NCI-H526 (cell line): ENCODE measurements around the gene NAA10.

Source experiments
- DNase-seq, 2 experiments: peaks; one replicate each; lab custom pipeline; 2025; lab: John Stamatoyannopoulos, UW

The NAA10 gene

DNA sequence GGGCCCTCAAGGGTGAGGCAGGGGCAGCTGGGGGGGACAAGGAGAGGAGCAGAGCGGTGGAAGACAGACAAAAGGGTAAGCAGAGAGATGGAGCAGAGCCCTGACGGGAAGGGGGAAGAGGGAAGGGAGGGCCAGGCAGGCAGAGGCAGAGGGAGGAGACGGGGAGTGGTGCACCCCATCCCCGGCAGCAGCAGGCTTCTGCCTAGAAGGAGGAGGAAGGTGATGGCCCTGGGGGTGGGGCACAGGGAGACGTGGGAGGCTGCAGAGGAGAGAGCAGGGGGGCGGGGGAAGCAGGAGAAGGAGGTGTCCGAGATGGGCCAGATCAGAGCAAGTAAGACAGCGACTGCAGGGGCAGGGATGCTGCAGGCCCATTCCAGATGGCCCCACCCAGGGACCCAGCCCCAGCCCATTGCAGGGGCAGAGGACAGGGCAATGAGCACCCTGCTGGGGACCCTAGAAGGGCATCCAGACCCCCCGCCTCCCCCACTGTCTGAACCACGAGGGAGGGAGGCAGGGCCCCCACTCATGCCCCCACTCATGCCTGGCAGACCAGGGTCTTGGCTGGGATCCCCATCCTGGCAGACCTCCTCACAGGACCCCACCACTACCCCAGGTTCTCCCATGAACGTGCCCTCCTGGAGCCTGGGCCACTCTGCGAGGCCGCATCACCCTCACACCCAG is 51.5 kb downstream of the NAA10 start:
- DNase-seq = no peak

DNA sequence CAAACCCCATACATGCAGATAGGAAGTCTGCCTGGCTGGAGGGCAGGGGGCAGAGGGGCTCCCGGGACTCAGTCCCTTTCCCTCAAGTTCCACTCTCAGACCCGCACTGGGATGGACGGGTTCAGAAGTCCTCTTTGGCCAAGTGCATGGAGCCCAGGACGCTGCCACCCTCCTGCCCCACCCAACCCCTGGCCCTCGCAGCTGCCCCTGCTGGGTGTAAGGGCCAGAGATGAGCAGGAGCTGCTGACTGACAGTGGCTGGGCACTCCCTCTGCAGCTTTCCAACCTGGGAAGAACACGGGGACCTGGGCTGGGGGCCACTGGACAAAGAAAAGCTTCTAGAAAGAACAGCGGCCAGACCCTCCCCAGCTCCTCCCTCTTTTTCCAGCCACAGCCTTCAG is 52.3 kb downstream of the NAA10 start:
- no peak for DNase-seq

DNA sequence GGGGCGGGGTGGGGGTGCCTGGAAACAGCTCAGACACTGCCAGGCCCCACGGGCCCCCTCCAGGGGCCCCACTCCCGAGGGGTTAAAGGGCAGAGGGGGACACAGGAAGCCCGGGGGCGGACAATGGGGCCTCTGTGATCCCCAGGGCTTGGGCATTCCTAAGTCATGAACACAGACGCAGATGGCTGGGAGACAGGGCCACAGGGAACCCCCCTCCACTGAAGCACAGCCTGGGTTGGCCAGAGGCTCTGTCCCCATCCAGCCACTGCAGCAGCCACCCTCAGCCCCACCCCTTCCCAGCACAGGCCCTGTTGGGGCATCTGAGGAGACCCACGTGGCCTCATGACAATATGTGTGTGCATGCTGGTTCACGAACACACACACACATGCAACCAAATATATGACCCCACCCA is 52.7 kb downstream of the NAA10 start:
- DNase-seq = no peak

DNA sequence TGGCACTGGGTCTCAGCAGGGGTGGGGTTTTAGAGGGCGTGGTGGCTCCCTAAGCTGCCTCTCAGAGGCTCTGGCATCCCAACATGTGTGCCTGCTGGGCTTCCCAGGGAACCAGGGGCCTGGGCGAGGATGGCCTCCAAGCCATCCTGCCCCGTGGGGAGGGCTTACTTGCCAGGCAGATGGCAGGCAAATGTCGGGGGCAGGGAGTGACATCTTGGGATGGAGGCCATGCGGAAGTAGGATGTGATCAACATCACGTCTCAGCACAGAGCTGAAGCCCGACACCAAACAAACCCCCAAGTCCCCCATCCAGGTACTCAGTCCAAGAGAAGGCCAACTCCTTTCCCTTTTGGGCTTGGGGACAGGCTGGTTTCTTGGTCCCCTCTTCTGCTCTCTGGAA is 53.6 kb downstream of the NAA10 start:
- no peak for DNase-seq

DNA sequence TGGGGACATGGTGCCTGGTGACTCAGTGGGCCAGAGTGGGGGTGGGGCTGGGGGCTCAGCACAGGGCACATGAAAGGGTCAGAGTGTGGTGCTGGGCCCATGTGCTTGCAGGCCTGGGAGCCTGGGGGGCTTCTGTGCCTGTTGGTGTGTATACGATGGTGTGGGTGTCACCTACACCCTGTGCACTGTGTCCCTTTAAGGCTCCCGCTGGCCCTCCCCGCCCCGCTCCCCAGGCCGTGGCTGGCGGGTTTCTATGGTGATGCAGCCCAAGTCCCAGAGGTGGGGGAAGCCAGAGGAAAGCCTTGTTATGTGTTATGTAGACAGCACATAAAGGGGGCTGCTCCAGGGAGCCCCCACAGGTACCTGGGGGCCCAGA is 54.4 kb downstream of the NAA10 start:
- DNase-seq = no peak

DNA sequence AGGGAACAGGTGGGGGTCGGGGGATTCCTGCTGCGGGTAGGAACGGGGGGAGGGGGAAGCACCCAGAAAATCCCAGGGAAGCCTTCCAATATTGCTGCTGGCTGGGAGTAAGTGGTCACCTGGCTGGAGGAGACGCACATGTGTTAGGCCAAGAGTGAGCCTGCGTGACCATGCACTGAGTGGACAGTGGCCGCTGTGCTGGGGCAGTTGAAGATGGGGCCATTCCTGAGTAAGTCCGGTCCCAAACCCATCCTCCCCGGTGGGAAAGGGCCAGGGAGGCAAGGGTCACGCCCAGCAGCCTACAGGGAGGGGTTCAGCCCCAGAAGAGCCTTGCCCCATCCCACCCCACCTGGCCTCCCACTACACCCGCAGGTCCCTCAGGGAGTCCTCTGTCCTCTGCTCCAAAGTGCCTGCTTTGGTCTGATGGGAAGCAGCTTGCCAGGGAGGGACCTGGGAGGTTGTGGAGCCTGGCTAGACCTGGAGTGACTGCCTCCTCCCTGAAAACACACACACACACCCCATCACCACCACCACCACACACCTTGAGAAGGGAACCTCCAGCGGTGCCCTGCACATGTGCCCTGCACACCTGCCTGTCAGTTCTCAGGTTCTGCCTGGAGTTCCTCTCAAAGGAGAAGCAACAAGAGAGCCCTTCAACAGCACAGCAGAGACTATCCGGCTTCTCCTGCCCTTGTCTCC is 54.9 kb downstream of the NAA10 start:
- no peak for DNase-seq
